ENCODE data around the gene EIF4H.
A peak's percentile ranks its signal among the peaks of the same experiment; 100 is the strongest.
"Not testable (repeated sequence)": the region's sequence is repeated elsewhere in the genome, so short reads cannot be mapped to it uniquely, and the experiment has no call there.

The EIF4H gene

DNA sequence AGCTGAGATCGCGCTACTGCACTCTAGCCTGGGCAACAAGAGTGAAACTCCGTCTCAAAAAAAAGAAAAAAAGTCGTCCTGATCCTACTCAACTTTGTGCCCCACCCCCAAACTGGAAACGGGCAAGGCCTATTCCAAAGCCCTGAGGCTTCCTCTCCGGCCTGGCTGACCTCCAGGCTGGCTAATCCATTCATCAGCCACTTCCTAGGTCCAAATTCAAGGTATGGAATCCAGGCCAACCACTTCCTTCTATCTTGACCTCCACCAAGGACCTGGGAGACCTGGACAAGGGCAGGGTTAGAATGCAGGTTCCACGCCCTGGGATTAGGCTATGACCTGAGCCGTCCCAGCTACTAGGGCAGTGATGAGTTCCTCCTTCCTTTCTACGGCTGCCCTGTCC lies 20.4 kb upstream of the EIF4H start:
- Mint-ChIP-seq H3K27me3 (no peaks in the 10 kb centered on the region), H3K9me3 (no peaks in the 10 kb centered on the region), H3K4me3 (no peak overlapping the region), H3K36me3 (ENCODE audit: insufficient read depth) (no peaks in the 10 kb centered on the region), H3K4me1 (no peaks in the 10 kb centered on the region), H3K27ac (ENCODE audit: low read depth) (no peak overlapping the region)
- no peak for DNase-seq (ENCODE audit: low spot score in 2 of 2)
- ATAC-seq (replicated peaks; ENCODE audit: extremely low read depth, poor library complexity, severe bottlenecking): no peak

DNA sequence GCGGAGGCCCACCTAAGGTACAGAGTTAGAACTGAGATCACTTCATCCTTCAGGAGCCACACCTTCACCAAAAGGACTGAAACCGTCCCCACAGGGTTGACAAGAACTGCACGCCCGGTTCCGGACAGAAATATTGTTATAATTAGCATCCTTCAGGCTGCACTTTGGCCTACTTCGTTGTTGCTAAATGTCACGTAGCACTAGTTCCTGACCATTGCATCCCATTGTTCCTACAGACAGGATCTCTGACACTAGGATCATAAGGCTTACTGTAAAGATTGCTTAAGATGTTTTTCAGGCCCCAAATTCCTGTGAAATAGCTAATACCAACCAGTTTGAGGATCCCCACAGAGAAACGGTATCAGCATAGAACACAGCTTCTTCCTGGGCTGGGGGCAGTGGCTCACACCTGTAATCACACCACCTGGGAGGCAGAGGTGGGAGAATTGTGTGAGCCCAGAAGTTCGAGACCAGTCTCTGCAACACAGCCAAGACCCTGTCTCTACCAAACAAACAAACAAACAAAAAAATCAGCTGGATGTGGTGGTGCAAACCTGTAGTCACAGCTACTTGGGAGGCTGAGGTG lies 18.3 kb upstream of the EIF4H start:
- ATAC-seq (replicated peaks; ENCODE audit: extremely low read depth, poor library complexity, severe bottlenecking) (no peak), DNase-seq (ENCODE audit: low spot score in 2 of 2) (no peak)
- H3K4me1 Mint-ChIP-seq: no peaks in the 10 kb centered on the region
- H3K4me3 Mint-ChIP-seq: no peak overlapping the region
- no peak overlapping the region for H3K27ac Mint-ChIP-seq (ENCODE audit: low read depth)
- no peaks in the 10 kb centered on the region for H3K27me3 Mint-ChIP-seq
- no peaks in the 10 kb centered on the region for H3K9me3 Mint-ChIP-seq
- no peaks in the 10 kb centered on the region for H3K36me3 Mint-ChIP-seq (ENCODE audit: insufficient read depth)

DNA sequence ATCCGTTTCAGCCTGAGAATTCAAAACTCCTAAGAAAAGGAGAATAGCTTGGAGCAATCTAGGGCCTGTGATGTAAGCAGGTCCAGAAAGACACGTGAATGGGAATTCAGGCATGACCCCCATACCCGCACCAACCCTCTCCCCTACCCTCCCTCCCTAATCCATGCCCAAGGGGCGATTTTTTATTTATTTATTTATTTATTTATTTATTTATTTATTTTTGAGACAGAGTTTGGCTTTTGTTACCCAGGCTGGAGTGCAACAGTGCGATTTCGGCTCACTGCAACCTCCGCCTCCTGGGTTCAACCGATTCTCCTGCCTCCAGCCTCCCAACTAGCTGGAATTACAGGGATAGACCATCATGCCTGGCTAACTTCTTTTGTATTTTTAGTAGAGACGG lies 16.6 kb upstream of the EIF4H start:
- Mint-ChIP-seq H3K27ac (ENCODE audit: low read depth) (no peak overlapping the region), H3K27me3 (no peaks in the 10 kb centered on the region), H3K4me3 (no peak overlapping the region), H3K4me1 (no peaks in the 10 kb centered on the region), H3K9me3 (no peaks in the 10 kb centered on the region), H3K36me3 (ENCODE audit: insufficient read depth) (no peaks in the 10 kb centered on the region)
- no peak for DNase-seq (ENCODE audit: low spot score in 2 of 2)
- ATAC-seq (replicated peaks; ENCODE audit: extremely low read depth, poor library complexity, severe bottlenecking): no peak

DNA sequence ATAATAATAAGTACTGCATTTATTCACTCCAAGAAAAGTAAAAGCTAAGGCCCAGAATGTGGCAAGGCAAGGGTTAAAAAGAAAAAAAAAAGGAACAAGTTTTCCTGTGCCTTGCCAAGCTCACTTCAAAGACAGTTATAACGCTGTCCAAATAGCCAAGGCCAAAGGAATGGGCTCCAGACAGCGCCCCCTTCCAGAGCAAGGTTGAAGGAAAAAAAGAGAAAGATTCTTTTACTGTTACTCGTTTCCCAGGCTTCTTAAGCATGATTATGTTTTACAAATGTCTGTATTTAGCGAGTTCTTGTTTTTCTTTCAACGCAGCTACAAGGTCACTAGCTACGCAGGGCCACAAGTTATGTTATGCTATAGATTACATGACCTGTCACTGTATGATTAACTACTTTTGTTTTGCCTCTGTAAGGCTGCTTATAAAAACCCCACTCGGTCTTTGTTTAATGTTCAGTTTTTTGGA lies 9.1 kb upstream of the EIF4H start:
- Mint-ChIP-seq H3K36me3 (ENCODE audit: insufficient read depth) (no peaks in the 10 kb centered on the region), H3K27ac (ENCODE audit: low read depth) (no peak overlapping the region), H3K27me3 (no peaks in the 10 kb centered on the region), H3K9me3 (no peaks in the 10 kb centered on the region), H3K4me3 (no peak overlapping the region), H3K4me1 (peaks cover 5% of the 10 kb centered on the region)
- no peak for DNase-seq (ENCODE audit: low spot score in 2 of 2)
- ATAC-seq (replicated peaks; ENCODE audit: extremely low read depth, poor library complexity, severe bottlenecking): no peak

DNA sequence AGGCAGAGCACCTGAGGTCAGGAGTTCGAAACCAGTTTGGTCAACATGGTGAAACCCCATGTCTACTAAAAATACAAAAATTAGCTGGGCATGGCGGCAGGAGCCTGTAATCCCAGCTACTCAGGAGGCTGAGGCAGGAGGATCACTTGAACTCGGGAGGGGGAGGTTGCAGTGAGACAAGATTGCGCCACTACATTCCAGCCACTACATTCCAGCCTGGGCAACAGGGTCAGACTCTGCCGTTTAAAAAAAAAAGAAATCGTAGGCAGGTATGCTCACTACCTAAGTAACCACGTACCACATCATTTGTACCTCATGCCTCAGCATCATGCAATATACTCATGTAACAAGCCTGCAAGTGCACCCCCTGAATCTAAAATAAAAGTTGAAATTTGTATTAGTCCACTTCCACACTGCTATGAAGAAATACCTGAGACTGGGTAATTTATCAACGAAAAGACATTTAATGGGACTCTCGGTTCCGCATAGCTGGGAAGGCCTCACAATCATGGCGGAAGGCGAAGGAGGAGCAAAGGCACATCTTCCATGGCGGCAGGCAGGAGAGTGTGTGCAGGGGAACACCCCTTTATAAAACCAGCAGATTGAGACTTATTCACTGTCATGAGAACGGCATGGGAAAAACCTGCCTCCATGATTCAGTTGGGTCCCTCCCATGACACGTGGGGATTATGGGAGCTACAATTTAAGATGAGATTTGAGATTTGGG lies 8.1 kb upstream of the EIF4H start:
- H3K4me1 Mint-ChIP-seq: peaks cover 5% of the 10 kb centered on the region
- no peak overlapping the region for H3K4me3 Mint-ChIP-seq
- H3K36me3 Mint-ChIP-seq (ENCODE audit: insufficient read depth): no peaks in the 10 kb centered on the region
- no peaks in the 10 kb centered on the region for H3K9me3 Mint-ChIP-seq
- no peak overlapping the region for H3K27ac Mint-ChIP-seq (ENCODE audit: low read depth)
- ATAC-seq (replicated peaks; ENCODE audit: extremely low read depth, poor library complexity, severe bottlenecking): no peak
- no peak for DNase-seq (ENCODE audit: low spot score in 2 of 2)
- H3K27me3 Mint-ChIP-seq: no peaks in the 10 kb centered on the region

DNA sequence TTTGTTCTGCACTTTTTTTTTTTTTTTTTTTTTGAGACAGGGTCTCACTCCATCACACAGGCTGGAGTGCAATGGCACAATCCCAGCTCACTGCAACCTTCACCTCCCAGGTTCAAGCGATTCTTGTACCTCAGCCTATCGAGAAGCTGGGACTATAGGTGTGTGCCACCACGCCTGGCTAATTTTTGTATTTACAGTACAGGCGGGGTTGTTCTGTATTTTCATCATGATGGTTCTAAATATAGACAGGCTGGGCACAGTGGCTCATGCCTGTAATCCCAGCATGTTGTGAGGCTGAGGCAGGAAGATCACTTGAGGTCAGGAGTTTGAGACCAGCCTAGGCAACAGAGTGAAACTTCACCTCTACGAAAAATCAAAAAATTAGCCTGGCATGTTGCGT lies 6.8 kb upstream of the EIF4H start:
- not testable (repeated sequence) for H3K27me3 Mint-ChIP-seq; ATAC-seq (replicated peaks; ENCODE audit: extremely low read depth, poor library complexity, severe bottlenecking); H3K9me3 Mint-ChIP-seq; H3K4me1 Mint-ChIP-seq; H3K36me3 Mint-ChIP-seq (ENCODE audit: insufficient read depth); H3K4me3 Mint-ChIP-seq; H3K27ac Mint-ChIP-seq (ENCODE audit: low read depth); DNase-seq (ENCODE audit: low spot score in 2 of 2)

DNA sequence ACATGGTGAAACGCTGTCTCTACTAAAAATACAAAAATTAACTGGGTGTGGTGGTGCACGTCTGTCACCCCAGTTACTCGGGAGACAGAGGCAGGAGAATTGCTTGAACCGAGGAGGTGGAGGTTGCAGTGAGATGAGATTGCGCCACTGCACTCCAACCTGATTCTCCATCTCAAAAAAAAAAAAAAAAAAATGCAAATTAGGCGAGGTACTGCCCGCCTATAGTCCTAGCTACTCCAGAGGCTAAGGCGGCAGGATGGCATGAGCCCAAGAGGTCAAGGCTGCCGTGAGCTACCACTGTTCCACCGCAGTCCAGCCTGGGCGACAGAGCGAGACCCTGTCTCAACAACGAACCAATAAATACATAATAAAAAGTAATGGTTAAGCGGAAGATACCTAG lies 1.1 kb upstream of the EIF4H start:
- Mint-ChIP-seq H3K36me3 (ENCODE audit: insufficient read depth) (peaks cover 15% of the 10 kb centered on the region), H3K9me3 (no peaks in the 10 kb centered on the region), H3K27me3 (no peaks in the 10 kb centered on the region), H3K4me3 (peak overlapping the region; percentile 86), H3K27ac (ENCODE audit: low read depth) (peak overlapping the region; percentile 94), H3K4me1 (peaks cover 38% of the 10 kb centered on the region)
- ATAC-seq (replicated peaks; ENCODE audit: extremely low read depth, poor library complexity, severe bottlenecking) (no peak), DNase-seq (ENCODE audit: low spot score in 2 of 2) (no peak)

DNA sequence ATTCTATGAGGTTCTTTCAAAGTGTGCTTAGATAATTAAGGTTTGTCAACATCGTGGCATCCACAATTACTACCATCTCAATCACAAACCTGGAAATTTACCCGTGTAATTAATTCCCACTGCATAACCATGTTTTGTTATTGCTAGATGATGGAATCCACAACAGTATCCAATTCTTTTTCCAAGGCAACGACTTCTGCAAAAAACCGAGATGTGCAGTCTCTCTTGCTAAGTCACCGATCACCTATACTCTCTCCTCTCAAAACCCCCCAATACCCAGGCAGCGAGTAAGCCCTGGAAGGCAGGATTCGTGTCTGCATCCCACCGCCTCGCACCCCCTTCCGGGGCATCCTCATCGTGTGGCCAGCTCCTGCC lies 678 bp upstream of the EIF4H start:
- peaks cover 17% of the 10 kb centered on the region for H3K36me3 Mint-ChIP-seq (ENCODE audit: insufficient read depth)
- peaks cover 39% of the 10 kb centered on the region for H3K4me1 Mint-ChIP-seq
- DNase-seq (ENCODE audit: low spot score in 2 of 2): no peak
- no peaks in the 10 kb centered on the region for H3K27me3 Mint-ChIP-seq
- no peak for ATAC-seq (replicated peaks; ENCODE audit: extremely low read depth, poor library complexity, severe bottlenecking)
- H3K4me3 Mint-ChIP-seq: peak overlapping the region; percentile 86
- peak overlapping the region; percentile 94 for H3K27ac Mint-ChIP-seq (ENCODE audit: low read depth)
- H3K9me3 Mint-ChIP-seq: no peaks in the 10 kb centered on the region

DNA sequence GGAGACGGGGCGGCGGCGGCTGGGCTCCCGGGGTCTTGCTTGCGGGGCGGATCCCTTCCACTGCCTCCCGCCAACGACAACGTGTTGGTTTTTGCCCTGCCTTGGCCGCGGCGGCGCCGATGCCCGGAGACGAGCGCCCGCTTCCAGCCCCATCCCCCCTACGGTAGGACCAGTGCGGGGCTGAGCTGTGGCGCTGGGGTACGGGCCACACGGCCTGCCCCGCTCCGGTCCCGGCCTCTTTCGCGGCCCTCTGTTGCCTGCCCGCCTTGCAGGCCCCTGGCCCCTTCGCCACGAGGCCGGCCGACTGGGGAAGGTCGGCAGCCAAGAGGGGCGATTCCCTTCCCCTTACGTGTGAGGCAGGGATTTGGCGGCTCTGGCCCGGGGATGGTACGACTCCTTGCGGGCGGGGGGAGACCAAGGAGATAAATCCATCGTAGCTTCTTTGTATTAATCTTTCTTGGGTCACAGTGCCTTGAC lies 488 bp downstream of the EIF4H start:
- H3K9me3 Mint-ChIP-seq: no peaks in the 10 kb centered on the region
- ATAC-seq (replicated peaks; ENCODE audit: extremely low read depth, poor library complexity, severe bottlenecking): peak; percentile 37
- H3K27me3 Mint-ChIP-seq: no peaks in the 10 kb centered on the region
- peaks cover 47% of the 10 kb centered on the region for H3K4me1 Mint-ChIP-seq
- H3K27ac Mint-ChIP-seq (ENCODE audit: low read depth): peak overlapping the region; percentile 94
- peak overlapping the region; percentile 86 for H3K4me3 Mint-ChIP-seq
- peaks cover 25% of the 10 kb centered on the region for H3K36me3 Mint-ChIP-seq (ENCODE audit: insufficient read depth)
- peak in 1 of 2 donors; percentile 27 for DNase-seq (ENCODE audit: low spot score in 2 of 2)

DNA sequence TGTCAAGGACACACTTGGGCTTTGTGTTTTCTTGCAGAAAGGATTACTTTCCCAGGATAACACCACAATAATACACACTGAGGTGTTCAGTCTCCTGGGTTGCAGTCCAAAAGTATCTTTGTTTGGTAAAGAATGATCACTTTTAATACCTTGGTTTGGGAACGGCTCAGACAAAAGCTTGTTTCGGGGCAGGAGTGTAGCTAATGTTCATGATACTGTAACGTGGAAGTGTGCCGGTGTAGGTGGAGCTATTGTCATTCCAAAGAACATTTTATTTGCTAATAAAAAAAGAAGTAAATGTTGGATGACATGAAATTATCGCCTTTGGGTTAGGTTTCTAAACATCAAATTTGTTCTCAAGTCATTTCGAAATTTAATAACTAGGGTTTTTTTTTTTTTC lies 1.2 kb downstream of the EIF4H start:
- Mint-ChIP-seq H3K27ac (ENCODE audit: low read depth) (peak overlapping the region; percentile 94), H3K36me3 (ENCODE audit: insufficient read depth) (peaks cover 25% of the 10 kb centered on the region), H3K4me3 (peak overlapping the region; percentile 86), H3K9me3 (no peaks in the 10 kb centered on the region), H3K4me1 (peaks cover 49% of the 10 kb centered on the region), H3K27me3 (no peaks in the 10 kb centered on the region)
- ATAC-seq (replicated peaks; ENCODE audit: extremely low read depth, poor library complexity, severe bottlenecking): no peak
- DNase-seq (ENCODE audit: low spot score in 2 of 2): no peak

DNA sequence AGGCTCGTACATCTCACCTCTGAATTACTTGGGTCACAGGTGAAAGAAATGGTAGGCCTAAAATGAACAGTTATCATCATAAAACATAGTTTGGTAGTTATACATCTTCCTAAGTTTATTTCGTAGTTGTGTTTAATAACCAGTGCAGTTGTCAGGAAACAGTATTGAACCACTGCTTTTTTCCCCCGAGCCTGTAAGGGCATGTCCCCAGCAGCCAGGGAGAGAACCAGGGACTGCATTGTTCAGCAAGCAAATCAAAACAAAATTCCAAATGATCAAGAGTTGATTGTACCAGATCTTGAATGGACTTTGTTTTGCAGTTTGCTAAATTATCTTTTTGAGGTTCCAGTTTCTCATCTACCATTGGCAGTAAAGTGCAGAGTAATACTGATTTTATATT lies 2.4 kb downstream of the EIF4H start:
- H3K36me3 Mint-ChIP-seq (ENCODE audit: insufficient read depth): peaks cover 25% of the 10 kb centered on the region
- ATAC-seq (replicated peaks; ENCODE audit: extremely low read depth, poor library complexity, severe bottlenecking): no peak
- H3K4me1 Mint-ChIP-seq: peaks cover 61% of the 10 kb centered on the region
- peak overlapping the region; percentile 56 for H3K27ac Mint-ChIP-seq (ENCODE audit: low read depth)
- DNase-seq (ENCODE audit: low spot score in 2 of 2): no peak
- no peaks in the 10 kb centered on the region for H3K9me3 Mint-ChIP-seq
- H3K27me3 Mint-ChIP-seq: no peaks in the 10 kb centered on the region
- peak overlapping the region; percentile 86 for H3K4me3 Mint-ChIP-seq

DNA sequence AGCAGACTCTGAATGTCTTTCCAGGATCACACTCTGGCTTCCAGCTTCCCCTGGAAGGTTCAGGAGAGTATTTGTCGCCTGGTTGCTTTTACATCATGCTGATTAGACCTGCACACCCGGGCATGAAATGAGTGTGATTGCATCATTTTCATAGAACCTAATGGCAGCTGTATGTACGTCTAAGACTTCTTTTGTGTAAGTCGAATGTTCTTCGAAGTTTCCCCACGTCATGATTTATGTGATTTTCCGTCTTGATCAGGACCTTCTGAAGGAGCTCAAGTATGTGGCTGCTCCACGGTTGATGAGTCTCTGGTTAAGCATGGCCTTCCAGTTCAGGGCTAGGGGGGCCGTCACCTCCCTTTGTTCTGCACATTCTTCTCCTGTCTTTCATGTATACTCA lies 4.5 kb downstream of the EIF4H start:
- Mint-ChIP-seq H3K4me1 (peaks cover 70% of the 10 kb centered on the region), H3K36me3 (ENCODE audit: insufficient read depth) (peaks cover 30% of the 10 kb centered on the region), H3K4me3 (peak overlapping the region; percentile 36), H3K27me3 (no peaks in the 10 kb centered on the region), H3K9me3 (no peaks in the 10 kb centered on the region), H3K27ac (ENCODE audit: low read depth) (peak overlapping the region; percentile 13)
- ATAC-seq (replicated peaks; ENCODE audit: extremely low read depth, poor library complexity, severe bottlenecking): no peak
- no peak for DNase-seq (ENCODE audit: low spot score in 2 of 2)

DNA sequence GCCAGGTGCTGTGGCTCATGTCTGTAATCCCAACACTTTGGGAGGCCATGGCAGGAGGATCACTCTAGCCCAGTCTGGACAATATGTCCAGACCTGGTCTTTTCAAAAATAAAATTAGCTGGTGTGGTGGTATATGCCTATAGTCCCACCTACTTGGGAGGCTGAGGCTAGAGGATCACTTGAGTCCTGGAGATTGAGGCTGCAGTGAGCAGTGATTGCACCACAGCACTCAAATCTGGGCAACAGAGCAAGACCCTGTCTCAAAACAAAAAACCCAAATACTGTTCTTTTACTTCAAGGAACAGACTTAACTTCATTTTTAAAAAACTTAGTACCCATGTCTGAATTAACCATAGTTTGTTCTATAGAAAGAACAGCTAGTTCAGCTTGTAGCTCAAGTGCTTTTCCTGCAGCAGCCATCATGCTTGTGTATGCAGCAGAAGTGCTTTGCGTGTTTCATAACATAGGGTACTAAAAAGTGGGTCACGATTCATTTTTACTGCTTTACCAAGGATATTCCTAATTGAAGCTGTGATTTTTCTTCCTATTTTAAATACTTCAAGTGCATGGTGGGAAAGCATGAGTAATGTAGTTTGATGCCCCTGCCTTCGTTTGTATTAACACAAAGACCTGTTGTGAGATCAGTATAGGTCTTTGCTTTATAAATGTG lies 5.9 kb downstream of the EIF4H start:
- H3K27ac Mint-ChIP-seq (ENCODE audit: low read depth): no peak overlapping the region
- no peak for ATAC-seq (replicated peaks; ENCODE audit: extremely low read depth, poor library complexity, severe bottlenecking)
- no peaks in the 10 kb centered on the region for H3K9me3 Mint-ChIP-seq
- no peak overlapping the region for H3K4me3 Mint-ChIP-seq
- H3K4me1 Mint-ChIP-seq: peaks cover 77% of the 10 kb centered on the region
- no peaks in the 10 kb centered on the region for H3K27me3 Mint-ChIP-seq
- H3K36me3 Mint-ChIP-seq (ENCODE audit: insufficient read depth): peaks cover 33% of the 10 kb centered on the region
- DNase-seq (ENCODE audit: low spot score in 2 of 2): no peak

Data from central memory CD8-positive, alpha-beta T cell (primary cell).